Adrenal gland (tissue), 12 donors: Measurements from ENCODE around the gene SIK2. TPM values are rescaled to one million over a fixed set of nuclear protein-coding genes. Genes with fewer than 3 reads are reported as not detected.
"Not testable (repeated sequence)": the region's sequence is repeated elsewhere in the genome, so short reads cannot be mapped to it uniquely, and the experiment has no call there.

Experiments
- DNase-seq, 7 donors: peaks; one replicate each; pipeline ENCODE4 v3.0.0-alpha.2; 2019 to 2020
- H3K27ac ChIP-seq, 5 donors: fragments of 200-600 bp; sonication (generic) in 4 of 5; 1 replicate in 3 of 5; 2 replicates in 2 of 5; pipeline versions ENCODE4 v1.5.1 to v1.8.0; 2016 to 2020; ENCODE audit warnings: mild to moderate bottlenecking in 1 of 5
- H3K27me3 ChIP-seq: fragments of 200-600 bp; 2 replicates; pipeline ENCODE4 v1.8.0; 2021
- H3K36me3 ChIP-seq, 2 donors: fragments of 200-600 bp; replicated peaks in 1 of 2; 1 replicate in 1 of 2; 2 replicates in 1 of 2; pipeline versions ENCODE4 v1.5.1 to v1.8.0; 2018 to 2022
- H3K4me1 ChIP-seq, 2 donors: fragments of 200-600 bp; replicated peaks in 1 of 2; 1 replicate in 1 of 2; 2 replicates in 1 of 2; pipeline versions ENCODE4 v1.5.1 to v1.8.0; 2018 to 2021
- H3K4me3 ChIP-seq, 4 donors: fragments of 200-600 bp; sonication (generic) in 3 of 4; one replicate each; pipeline ENCODE4 v1.5.1; 2016 to 2018
- H3K9me3 ChIP-seq, 3 donors: fragments of 200-600 bp; sonication (generic) in 1 of 3; replicated peaks in 1 of 3; 1 replicate in 2 of 3; 2 replicates in 1 of 3; pipeline versions ENCODE4 v1.5.1 to v1.8.0; 2016 to 2021
- POLR2A ChIP-seq, 2 donors: fragments of 450-650 bp; IDR thresholded peaks; one replicate each; pipeline ENCODE4 v1.6.1; 2017; ENCODE audit warnings: antibody characterized with exemption in 2 of 2, mild to moderate bottlenecking in 2 of 2, moderate library complexity in 1 of 2
- WGBS, 4 donors: extraction: QIAGEN DNeasy Blood & Tissue Kit in 2 of 4; methylation state at CpG; one replicate each; pipeline versions ENCODE4 v1.1.5 to v1.1.7; 2013 to 2017; 5-methylcytosine and 5-hydroxymethylcytosine counted together
- intact Hi-C, 2 donors: fragments of 100-400 bp; cut with DNase I; formaldehyde crosslinking; loops; one replicate each; pipeline versions ENCODE4 v1.14.1 to v1.15.0; 2022 to 2023
- polyA plus RNA-seq, 3 donors: library from polyadenylated mRNA; stranded (reverse); fragments of 200-250 nt in 2 of 3; fragments of 350-450 nt in 1 of 3; fragmentation: Illumina TruSeq in 1 of 3; extraction: RNeasy Lipid Tissue Mini Kit (QIAGEN cat#74804) in 1 of 3; gene quantifications; one replicate each; pipeline ENCODE4 v1.2.3, GENCODE V29; 2013 to 2014
- total RNA-seq, 9 donors: library from RNA; depleted of rRNA in 4 of 9; stranded (reverse); fragments of >200 nt in 4 of 9; fragments of 120-200 nt in 1 of 9; fragmentation: NEBNext Ultra II Directional in 1 of 9; extraction: Animal tissue kit (Norgen Biotek cat#: 25700) in 1 of 9; gene quantifications; one replicate each; pipeline versions ENCODE4 v1.1.0 to v1.2.4, GENCODE V29; 2013 to 2023
- TF ChIP-seq, protein P1 (sequence below), 6 experiments: fragments of 450-650 bp in 4 of 6; fragments of 200-600 bp in 2 of 6; sonication (generic) in 1 of 6; IDR thresholded peaks; 1 replicate in 5 of 6; 2 replicates in 1 of 6; pipeline versions ENCODE4 v1.5.1 to v1.8.0; 2016 to 2021; ENCODE audit warnings: antibody characterized with exemption in 6 of 6, mild to moderate bottlenecking in 2 of 6, moderate library complexity in 1 of 6
- donor health status: healthy with polysubstance abuse.
- donor health status: Bipolar disorder and iron deficiency.
- donor health status: DM: yes; HTN: yes; CAD: no.
- donor health status: DM: no; HTN: no; CAD: no.
- donor health status: DM: no; HTN: no; CAD: no.
- donor health status: DM: yes; HTN: yes; CAD: no.

Gene SIK2
- total and polyA plus RNA-seq, 12 donors: 7.6 to 33.0 (median 25.3) TPM

DNA sequence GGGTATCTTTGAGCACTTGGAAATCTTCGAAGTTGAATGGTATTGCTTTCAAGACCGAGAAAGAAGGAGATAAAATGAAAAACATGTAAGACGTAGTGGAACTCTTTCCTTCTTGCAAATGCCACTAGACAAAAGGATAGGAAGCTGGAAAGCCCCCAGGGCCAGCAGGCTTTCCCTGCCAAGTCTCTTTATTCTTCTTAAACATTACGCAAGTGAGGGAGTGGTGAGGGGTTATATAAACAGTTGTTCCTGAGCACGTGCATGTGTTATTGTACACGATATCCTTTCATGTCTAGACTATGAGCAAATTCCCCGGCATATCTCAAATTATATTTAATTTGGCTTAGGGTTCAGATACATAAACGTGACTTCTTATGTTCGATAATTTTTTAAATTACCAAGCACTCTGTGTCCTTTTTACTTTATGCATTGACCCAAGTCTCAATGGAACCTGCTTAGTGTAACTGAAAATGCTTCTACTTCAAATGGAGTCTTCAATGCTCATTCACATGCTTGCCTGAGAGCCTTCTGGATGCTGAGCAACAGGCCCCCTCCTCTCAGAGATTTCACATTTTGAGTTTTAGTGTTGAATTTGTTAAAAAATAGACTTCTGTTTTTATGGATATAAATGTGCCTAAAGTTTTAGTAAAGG, 104.9 kb downstream of the SIK2 start:
- WGBS, 4 donors: 61 to 75% (median 65%) methylated on average over 9 of the region's 9 CpGs
- intact Hi-C loops: no loop called here
- Histone ChIP-seq H3K4me3 (no peak overlapping the region), H3K27ac (peak overlapping the region in 2 of 5 donors; percentile 31 to 40), H3K27me3 (no peaks in the 10 kb centered on the region), H3K4me1 (peaks cover 0 to 3% of the 10 kb centered on the region in 2 donors), H3K9me3 (no peaks in the 10 kb centered on the region), H3K36me3 (peaks cover 0 to 34% of the 10 kb centered on the region in 2 donors)
- TF ChIP-seq POLR2A (IDR thresholded peaks at IDR 0.05): no peak
- TF ChIP-seq, protein P1, sequence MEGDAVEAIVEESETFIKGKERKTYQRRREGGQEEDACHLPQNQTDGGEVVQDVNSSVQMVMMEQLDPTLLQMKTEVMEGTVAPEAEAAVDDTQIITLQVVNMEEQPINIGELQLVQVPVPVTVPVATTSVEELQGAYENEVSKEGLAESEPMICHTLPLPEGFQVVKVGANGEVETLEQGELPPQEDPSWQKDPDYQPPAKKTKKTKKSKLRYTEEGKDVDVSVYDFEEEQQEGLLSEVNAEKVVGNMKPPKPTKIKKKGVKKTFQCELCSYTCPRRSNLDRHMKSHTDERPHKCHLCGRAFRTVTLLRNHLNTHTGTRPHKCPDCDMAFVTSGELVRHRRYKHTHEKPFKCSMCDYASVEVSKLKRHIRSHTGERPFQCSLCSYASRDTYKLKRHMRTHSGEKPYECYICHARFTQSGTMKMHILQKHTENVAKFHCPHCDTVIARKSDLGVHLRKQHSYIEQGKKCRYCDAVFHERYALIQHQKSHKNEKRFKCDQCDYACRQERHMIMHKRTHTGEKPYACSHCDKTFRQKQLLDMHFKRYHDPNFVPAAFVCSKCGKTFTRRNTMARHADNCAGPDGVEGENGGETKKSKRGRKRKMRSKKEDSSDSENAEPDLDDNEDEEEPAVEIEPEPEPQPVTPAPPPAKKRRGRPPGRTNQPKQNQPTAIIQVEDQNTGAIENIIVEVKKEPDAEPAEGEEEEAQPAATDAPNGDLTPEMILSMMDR (IDR thresholded peaks at IDR 0.05): no peak
- DNase-seq: peak in 4 of 7 donors; percentile 29 to 78 (median 45)

DNA sequence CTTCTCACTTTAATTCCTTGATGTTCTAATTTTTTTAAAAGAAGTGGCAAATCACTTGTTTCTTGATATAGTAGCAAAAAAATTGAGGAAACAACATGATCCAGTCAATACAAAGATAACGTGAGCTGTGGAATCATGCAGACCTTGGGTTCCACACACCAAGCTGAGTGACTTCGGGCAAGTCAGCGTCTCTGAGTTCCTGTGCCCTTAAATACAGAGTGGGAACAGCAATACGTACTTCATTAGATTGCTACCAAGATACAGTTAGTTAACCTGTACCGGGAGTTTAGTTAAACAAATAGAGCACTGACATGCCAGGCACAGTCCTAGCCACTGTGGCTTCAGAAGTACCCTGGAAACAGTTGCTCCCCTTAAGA, 105.4 kb downstream of the SIK2 start:
- intact Hi-C loops: no loop called here
- DNase-seq: no peak
- Histone ChIP-seq H3K27ac (no peak overlapping the region), H3K36me3 (peaks cover 0 to 39% of the 10 kb centered on the region in 2 donors), H3K4me1 (peaks cover 0 to 3% of the 10 kb centered on the region in 2 donors), H3K9me3 (no peaks in the 10 kb centered on the region), H3K4me3 (no peak overlapping the region), H3K27me3 (no peaks in the 10 kb centered on the region)
- no peak for TF ChIP-seq POLR2A (IDR thresholded peaks at IDR 0.05)
- TF ChIP-seq, protein P1 (IDR thresholded peaks at IDR 0.05): no peak
- WGBS, 4 donors: 91 to 98% (median 94%) methylated on average over 5 of the region's 5 CpGs

DNA sequence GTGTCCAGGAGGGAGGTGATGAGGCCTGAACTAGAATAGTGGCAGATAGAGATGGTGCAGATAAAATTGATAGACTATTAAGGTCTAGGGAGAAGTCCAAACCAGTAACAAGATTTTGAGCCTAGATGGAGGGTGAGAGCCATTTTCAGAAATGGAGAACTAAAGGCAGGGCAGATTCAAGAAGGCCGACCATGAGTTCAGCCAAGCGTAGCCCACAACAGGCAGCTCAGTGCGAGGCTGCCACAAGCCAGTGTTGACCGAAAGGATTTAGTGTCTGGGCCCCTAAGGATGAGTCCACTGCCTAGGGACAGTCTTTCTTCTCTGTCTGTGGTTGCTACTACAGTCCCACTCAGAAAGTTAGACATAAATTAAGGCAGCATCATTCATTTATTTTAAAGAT, 112.3 kb downstream of the SIK2 start:
- no peaks in the 10 kb centered on the region for H3K9me3 ChIP-seq
- peaks cover 0 to 11% of the 10 kb centered on the region in 2 donors for H3K4me1 ChIP-seq
- TF ChIP-seq, protein P1 (IDR thresholded peaks at IDR 0.05): no peak
- TF ChIP-seq POLR2A (IDR thresholded peaks at IDR 0.05): no peak
- H3K27me3 ChIP-seq: no peaks in the 10 kb centered on the region
- intact Hi-C loops: no loop called here
- H3K36me3 ChIP-seq: peaks cover 0 to 29% of the 10 kb centered on the region in 2 donors
- DNase-seq: no peak
- 94 to 98% (median 95%) methylated on average over 3 to 4 of the region's 4 CpGs for WGBS, 4 donors
- H3K27ac ChIP-seq: no peak overlapping the region
- no peak overlapping the region for H3K4me3 ChIP-seq

DNA sequence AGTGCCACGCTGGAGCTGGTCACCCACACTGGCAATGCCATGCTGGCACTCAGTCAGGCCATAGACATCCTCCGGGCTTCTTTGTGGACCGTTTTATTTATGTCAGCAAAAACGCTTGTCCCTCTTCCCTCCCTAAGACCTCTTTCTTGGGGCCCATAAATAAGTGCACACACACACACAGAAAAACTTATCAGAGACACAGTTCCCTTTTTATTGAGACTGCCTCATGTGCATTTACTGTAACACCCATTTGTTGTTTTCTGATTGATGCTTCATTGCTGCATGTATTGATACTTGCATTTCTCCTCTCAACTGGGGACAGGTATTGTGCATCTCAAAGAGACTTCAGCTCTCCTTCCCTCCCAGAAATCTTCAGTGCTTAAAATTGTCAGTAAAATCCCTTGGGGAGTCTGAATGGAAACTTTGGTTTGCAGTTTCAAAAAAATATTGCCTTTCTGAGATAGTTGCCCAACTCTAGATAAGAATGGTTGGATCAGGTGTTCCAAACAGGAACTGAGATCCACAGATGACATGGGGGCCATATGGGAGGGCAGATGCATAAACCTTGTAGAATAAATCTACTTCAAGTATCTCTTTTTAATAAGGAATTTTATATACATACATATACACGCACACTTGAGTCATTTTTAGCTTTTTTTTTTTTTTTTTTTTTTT, 113.0 kb downstream of the SIK2 start:
- Histone ChIP-seq H3K9me3 (no peaks in the 10 kb centered on the region), H3K36me3 (peaks cover 0 to 36% of the 10 kb centered on the region in 2 donors), H3K27me3 (no peaks in the 10 kb centered on the region), H3K27ac (no peak overlapping the region), H3K4me3 (no peak overlapping the region), H3K4me1 (peaks cover 0 to 11% of the 10 kb centered on the region in 2 donors)
- no peak for DNase-seq
- 79 to 86% (median 83%) methylated on average over 5 of the region's 5 CpGs for WGBS, 4 donors
- intact Hi-C loops: no loop called here
- TF ChIP-seq, protein P1 (IDR thresholded peaks at IDR 0.05): no peak
- no peak for TF ChIP-seq POLR2A (IDR thresholded peaks at IDR 0.05)

DNA sequence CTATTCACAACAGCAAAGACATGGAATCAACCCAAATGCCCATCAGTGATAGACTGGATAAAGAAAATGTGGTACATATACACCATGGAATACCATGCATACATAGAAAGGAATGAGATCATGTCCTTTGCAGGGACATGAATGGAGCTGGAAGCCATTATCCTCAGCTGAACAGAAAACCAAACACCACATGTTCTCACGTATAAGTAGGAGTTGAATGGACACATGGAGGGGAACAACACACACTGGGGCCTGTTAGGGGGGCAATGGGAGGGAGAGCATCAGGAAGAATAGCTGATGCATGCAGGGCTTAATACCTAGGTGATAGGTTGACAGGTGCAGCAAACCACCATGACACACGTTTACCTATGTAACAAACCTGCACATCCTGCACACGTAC, 115.4 kb downstream of the SIK2 start:
- WGBS, 4 donors: 95 to 100% (median 96%) methylated on average over 3 of the region's 3 CpGs
- H3K27ac ChIP-seq, H3K4me3 ChIP-seq, intact Hi-C loops, DNase-seq, H3K27me3 ChIP-seq, H3K9me3 ChIP-seq: not testable (repeated sequence)
- peaks cover 0 to 52% of the 10 kb centered on the region in 2 donors for H3K36me3 ChIP-seq
- H3K4me1 ChIP-seq: peaks cover 0 to 11% of the 10 kb centered on the region in 2 donors
